ENCODE data around the gene DAO.

DAO gene

DNA sequence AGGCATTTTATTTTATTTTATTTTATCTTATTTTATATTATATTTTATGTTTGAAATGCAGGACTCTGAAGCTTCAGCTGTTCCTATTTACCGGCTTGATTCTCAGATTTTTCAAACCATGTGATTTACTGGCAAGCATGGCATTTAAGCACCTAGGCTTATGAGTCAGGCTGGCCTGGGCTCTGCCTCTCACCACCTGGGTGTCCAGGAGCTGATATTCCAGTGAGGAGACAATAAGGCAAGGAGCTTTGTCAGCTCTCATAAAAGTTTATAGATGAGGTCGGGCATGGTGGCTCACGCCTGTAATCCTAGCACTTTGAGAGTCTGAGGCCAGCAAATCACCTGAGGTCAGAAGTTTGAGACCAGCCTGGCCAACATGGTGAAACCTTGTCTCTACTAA, 2.1 kb downstream of the DAO start:
- Histone ChIP-seq H3K4me3 (ENCODE audit: low read length) (no peak overlapping the region), H3K9me3 (ENCODE audit: insufficient read depth, low read depth, low read length) (no peaks in the 10 kb centered on the region), H3K36me3 (ENCODE audit: insufficient read depth, low read depth, low read length) (no peaks in the 10 kb centered on the region), H3K9ac (ENCODE audit: low read depth, low read length) (no peak overlapping the region), H3K27ac (ENCODE audit: low read length) (no peak overlapping the region), H3K4me1 (ENCODE audit: insufficient read depth, low read length) (no peaks in the 10 kb centered on the region), H3K27me3 (ENCODE audit: insufficient read depth, low read length) (no peaks in the 10 kb centered on the region)

DNA sequence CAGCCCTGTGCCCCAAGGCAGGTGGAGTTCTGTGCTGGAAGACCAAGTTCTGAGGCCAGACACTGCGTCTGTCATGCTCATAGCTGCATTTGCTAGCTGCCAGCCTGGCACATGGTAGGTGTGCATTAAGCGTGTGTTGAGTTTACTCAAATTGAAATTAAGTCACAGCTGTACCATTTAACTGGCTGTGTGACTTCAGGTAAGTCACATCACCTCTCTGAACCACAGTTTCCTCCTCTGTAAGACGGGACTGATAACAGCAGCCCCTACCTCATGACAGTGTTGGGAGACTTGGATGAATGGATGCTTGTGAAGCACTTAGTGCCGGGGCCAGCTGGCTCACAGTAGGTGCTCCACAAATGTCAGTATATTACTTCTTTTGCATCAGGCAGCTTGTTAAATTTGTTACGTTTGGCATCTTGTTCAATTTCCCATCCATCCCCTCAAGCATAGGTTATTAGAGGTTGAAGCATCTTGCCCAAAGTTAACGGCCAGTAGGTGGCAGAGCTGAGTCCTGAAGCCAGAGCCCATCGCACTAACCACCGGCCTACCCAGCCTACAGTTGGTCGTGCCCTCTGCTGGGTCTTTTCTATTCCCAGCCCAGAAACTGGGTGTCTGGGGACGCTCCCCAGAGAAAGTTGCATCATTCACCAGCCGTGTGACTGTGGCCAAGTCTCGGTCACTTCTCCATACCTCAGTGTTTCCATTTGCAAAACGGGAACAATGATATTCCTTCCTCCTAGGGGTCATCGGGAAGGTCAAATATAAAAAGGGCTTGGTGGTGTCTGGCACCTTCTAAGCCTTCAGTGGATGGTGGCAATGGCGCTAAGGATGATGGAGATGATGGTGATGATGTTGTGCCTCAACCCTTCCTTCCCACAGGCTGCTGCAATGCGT, 4.5 kb downstream of the DAO start:
- H3K27ac ChIP-seq (ENCODE audit: low read length): no peak overlapping the region
- H3K4me3 ChIP-seq (ENCODE audit: low read length): no peak overlapping the region

GRCh38 chr12:108886873-108887629, 7.2 kb downstream of the DAO start:
- H3K9ac ChIP-seq (ENCODE audit: low read depth, low read length): no peak overlapping the region
- no peaks in the 10 kb centered on the region for H3K9me3 ChIP-seq (ENCODE audit: insufficient read depth, low read depth, low read length)
- H3K4me3 ChIP-seq (ENCODE audit: low read length): no peak overlapping the region
- no peak overlapping the region for H3K27ac ChIP-seq (ENCODE audit: low read length)
- H3K4me1 ChIP-seq (ENCODE audit: insufficient read depth, low read length): no peaks in the 10 kb centered on the region
- H3K27me3 ChIP-seq (ENCODE audit: insufficient read depth, low read length): no peaks in the 10 kb centered on the region
- no peaks in the 10 kb centered on the region for H3K36me3 ChIP-seq (ENCODE audit: insufficient read depth, low read depth, low read length)

More for the DNA sequence above, 4.5 kb downstream of the DAO start:
- H3K4me1 ChIP-seq (ENCODE audit: insufficient read depth, low read length): no peaks in the 10 kb centered on the region
- H3K9me3 ChIP-seq (ENCODE audit: insufficient read depth, low read depth, low read length): no peaks in the 10 kb centered on the region
- no peak overlapping the region for H3K9ac ChIP-seq (ENCODE audit: low read depth, low read length)
- no peaks in the 10 kb centered on the region for H3K36me3 ChIP-seq (ENCODE audit: insufficient read depth, low read depth, low read length)
- H3K27me3 ChIP-seq (ENCODE audit: insufficient read depth, low read length): no peaks in the 10 kb centered on the region

DNA sequence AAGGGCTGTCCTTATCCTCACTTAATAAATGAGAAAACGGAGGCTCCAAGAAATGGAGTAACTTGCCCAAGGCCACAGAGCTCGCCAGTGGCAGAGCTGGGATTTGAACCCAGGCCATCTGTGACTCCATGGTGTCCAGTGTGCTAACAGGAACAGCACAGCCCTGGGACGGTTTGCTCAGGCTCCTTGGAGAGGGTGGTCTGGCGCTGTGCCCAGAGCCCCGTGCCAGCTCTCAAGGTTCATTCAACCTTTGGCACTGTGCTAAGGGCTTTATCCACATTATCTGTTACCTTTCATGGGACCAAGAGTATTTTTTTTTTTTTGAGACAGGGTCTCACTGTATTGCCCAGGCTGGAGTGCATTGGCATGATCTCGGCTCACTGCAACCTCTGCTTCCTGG, 8.1 kb downstream of the DAO start:
- H3K36me3 ChIP-seq (ENCODE audit: insufficient read depth, low read depth, low read length): no peaks in the 10 kb centered on the region
- no peaks in the 10 kb centered on the region for H3K27me3 ChIP-seq (ENCODE audit: insufficient read depth, low read length)
- H3K4me3 ChIP-seq (ENCODE audit: low read length): no peak overlapping the region
- H3K9ac ChIP-seq (ENCODE audit: low read depth, low read length): no peak overlapping the region
- H3K27ac ChIP-seq (ENCODE audit: low read length): no peak overlapping the region
- no peaks in the 10 kb centered on the region for H3K9me3 ChIP-seq (ENCODE audit: insufficient read depth, low read depth, low read length)
- H3K4me1 ChIP-seq (ENCODE audit: insufficient read depth, low read length): no peaks in the 10 kb centered on the region

- Histone ChIP-seq H3K9me3 (ENCODE audit: insufficient read depth, low read depth, low read length) (no peaks in the 10 kb centered on the region), H3K36me3 (ENCODE audit: insufficient read depth, low read depth, low read length) (no peaks in the 10 kb centered on the region), H3K9ac (ENCODE audit: low read depth, low read length) (no peak overlapping the region), H3K27me3 (ENCODE audit: insufficient read depth, low read length) (no peaks in the 10 kb centered on the region), H3K4me1 (ENCODE audit: insufficient read depth, low read length) (no peaks in the 10 kb centered on the region), H3K27ac (ENCODE audit: low read length) (no peak overlapping the region), H3K4me3 (ENCODE audit: low read length) (no peak overlapping the region)
Observed at GRCh38 chr12:108890208-108890607, 10.3 kb downstream of the DAO start.

DNA sequence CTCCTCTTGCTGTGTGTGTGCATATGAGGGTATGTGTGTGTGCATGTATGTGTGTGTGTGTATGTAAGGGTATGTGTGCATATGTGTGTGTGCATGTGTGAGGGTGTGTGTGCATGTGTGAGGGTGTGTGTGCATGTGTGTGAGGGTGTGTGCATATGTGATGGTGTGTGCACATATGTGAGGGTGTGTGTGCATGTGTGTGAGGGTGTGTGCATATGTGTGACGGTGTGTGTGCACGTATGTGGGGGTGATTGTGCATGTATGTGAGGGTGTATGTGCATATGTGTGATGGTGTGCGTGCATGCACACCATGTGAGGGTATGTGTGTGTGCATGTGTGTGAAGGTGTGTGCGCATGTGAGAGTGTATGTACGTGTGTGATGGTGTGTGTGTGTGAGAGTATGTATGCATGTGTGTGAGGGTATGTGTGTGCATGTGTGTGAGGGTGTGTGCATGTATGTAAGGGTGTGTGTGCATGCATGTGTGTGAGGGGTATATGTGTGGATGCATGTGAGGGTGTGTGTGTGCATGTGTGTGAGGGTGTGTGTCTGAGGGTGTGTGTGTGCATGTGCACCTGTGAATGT, 15.4 kb downstream of the DAO start:
- Histone ChIP-seq H3K27me3 (ENCODE audit: insufficient read depth, low read length) (no peaks in the 10 kb centered on the region; the same call in 1 of the 2 replicates), H3K27ac (ENCODE audit: low read length) (no peak overlapping the region), H3K9ac (ENCODE audit: low read depth, low read length) (no peak overlapping the region), H3K4me3 (ENCODE audit: low read length) (no peak overlapping the region), H3K4me1 (ENCODE audit: insufficient read depth, low read length) (no peaks in the 10 kb centered on the region), H3K9me3 (ENCODE audit: insufficient read depth, low read depth, low read length) (no peaks in the 10 kb centered on the region), H3K36me3 (ENCODE audit: insufficient read depth, low read depth, low read length) (no peaks in the 10 kb centered on the region)

DNA sequence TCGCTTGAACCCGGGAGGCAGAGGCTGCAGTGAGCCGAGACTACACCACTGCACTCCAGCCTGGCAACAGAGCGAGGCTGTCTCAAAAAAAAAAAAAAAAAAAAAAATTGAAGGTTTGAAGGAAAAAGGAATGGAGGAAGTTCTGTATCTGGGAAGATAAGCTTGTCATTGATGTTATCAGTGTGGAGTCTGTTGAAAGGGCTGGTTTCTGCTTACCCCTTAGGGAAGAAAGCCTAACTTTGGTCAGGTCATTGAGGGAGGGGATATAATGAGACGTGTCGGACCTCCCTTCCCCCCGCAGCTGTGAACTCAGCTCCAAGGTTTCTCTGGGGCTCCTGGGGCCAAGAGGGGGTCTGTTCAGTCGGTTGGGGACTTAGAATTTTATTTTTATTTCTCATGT, 16.4 kb downstream of the DAO start:
- Histone ChIP-seq H3K9me3 (ENCODE audit: insufficient read depth, low read depth, low read length) (no peaks in the 10 kb centered on the region), H3K27me3 (ENCODE audit: insufficient read depth, low read length) (no peaks in the 10 kb centered on the region; the same call in 1 of the 2 replicates), H3K36me3 (ENCODE audit: insufficient read depth, low read depth, low read length) (no peaks in the 10 kb centered on the region), H3K27ac (ENCODE audit: low read length) (no peak overlapping the region), H3K4me3 (ENCODE audit: low read length) (no peak overlapping the region), H3K9ac (ENCODE audit: low read depth, low read length) (no peak overlapping the region), H3K4me1 (ENCODE audit: insufficient read depth, low read length) (no peaks in the 10 kb centered on the region)

DNA sequence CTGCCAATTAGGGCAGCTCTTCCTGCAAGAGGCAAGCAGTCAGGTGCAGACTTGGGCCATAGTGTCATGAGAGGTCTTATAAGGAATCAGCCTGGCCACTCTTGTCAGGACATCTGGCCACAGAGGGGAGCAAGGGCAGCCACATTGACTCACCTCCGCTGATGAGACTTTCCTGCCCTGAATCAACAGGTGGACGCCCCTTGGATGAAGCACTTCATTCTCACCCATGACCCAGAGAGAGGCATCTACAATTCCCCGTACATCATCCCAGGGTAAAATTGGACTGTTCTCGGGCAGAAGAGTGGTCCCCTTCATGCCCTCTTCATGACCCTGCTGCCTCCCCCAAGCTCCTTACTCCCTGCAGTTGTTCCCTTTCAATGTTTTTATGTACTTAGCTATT, 16.9 kb downstream of the DAO start:
- Histone ChIP-seq H3K9me3 (ENCODE audit: insufficient read depth, low read depth, low read length) (no peaks in the 10 kb centered on the region), H3K27me3 (ENCODE audit: insufficient read depth, low read length) (no peaks in the 10 kb centered on the region; the same call in 1 of the 2 replicates), H3K4me3 (ENCODE audit: low read length) (no peak overlapping the region), H3K4me1 (ENCODE audit: insufficient read depth, low read length) (no peaks in the 10 kb centered on the region), H3K9ac (ENCODE audit: low read depth, low read length) (no peak overlapping the region), H3K27ac (ENCODE audit: low read length) (no peak overlapping the region), H3K36me3 (ENCODE audit: insufficient read depth, low read depth, low read length) (no peaks in the 10 kb centered on the region)

DNA sequence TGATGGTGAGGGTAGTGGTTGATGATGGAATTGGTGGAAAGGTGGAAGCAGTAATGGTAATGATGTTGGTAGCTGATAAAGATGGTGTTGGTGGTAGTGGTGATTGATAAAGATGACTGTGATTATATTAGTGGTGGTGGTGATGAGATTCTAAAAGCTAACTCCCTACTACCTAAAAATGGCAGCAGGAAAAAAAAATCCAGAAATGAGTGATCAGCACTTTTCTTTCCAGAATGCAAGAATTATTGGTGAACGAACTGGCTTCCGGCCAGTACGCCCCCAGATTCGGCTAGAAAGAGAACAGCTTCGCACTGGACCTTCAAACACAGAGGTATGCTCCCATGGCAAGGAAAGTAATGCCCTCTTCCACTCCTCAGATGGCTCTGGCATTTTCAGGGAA, 19.3 kb downstream of the DAO start:
- Histone ChIP-seq H3K27ac (ENCODE audit: low read length) (no peak overlapping the region), H3K27me3 (ENCODE audit: insufficient read depth, low read length) (no peaks in the 10 kb centered on the region; the same call in 1 of the 2 replicates), H3K4me1 (ENCODE audit: insufficient read depth, low read length) (no peaks in the 10 kb centered on the region), H3K4me3 (ENCODE audit: low read length) (no peak overlapping the region), H3K9ac (ENCODE audit: low read depth, low read length) (no peak overlapping the region), H3K9me3 (ENCODE audit: insufficient read depth, low read depth, low read length) (no peaks in the 10 kb centered on the region), H3K36me3 (ENCODE audit: insufficient read depth, low read depth, low read length) (no peaks in the 10 kb centered on the region)

- H3K9ac ChIP-seq (ENCODE audit: low read depth, low read length): no peak overlapping the region
- peaks cover 2% of the 10 kb centered on the region; the same call in 1 of the 2 replicates for H3K4me1 ChIP-seq (ENCODE audit: insufficient read depth, low read length)
- H3K4me3 ChIP-seq (ENCODE audit: low read length): no peak overlapping the region
- no peaks in the 10 kb centered on the region for H3K27me3 ChIP-seq (ENCODE audit: insufficient read depth, low read length)
- no peaks in the 10 kb centered on the region for H3K9me3 ChIP-seq (ENCODE audit: insufficient read depth, low read depth, low read length)
- no peak overlapping the region for H3K27ac ChIP-seq (ENCODE audit: low read length)
- H3K36me3 ChIP-seq (ENCODE audit: insufficient read depth, low read depth, low read length): no peaks in the 10 kb centered on the region
Observed at GRCh38 chr12:108905725-108906124, 25.8 kb downstream of the DAO start.

DNA sequence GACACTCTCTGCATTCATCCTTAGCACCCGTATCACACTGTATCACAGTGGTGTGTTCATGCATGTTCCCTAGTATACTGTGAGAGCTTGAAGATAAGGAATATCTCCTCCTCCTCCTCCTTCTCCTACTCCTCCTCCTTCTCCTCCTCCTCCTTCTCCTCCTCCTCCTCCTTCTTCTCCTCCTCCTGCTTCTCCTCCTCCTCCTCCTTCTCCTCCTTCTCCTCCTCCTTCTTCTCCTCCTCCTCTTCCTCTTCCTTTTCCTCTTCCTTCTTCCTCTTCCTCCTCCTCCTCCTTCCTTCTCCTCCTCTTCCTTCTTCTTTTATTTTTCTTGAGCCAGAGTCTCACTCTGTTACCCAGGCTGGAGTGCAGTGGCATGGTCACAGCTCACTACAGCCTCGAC, 27.1 kb downstream of the DAO start:
- Histone ChIP-seq H3K27ac (ENCODE audit: low read length) (no peak overlapping the region), H3K9me3 (ENCODE audit: insufficient read depth, low read depth, low read length) (no peaks in the 10 kb centered on the region), H3K27me3 (ENCODE audit: insufficient read depth, low read length) (no peaks in the 10 kb centered on the region), H3K36me3 (ENCODE audit: insufficient read depth, low read depth, low read length) (no peaks in the 10 kb centered on the region), H3K4me3 (ENCODE audit: low read length) (no peak overlapping the region), H3K9ac (ENCODE audit: low read depth, low read length) (no peak overlapping the region), H3K4me1 (ENCODE audit: insufficient read depth, low read length) (peaks cover 4% of the 10 kb centered on the region; the same call in 1 of the 2 replicates)
